WERI-Rb-1 (cell line): ENCODE data around the gene FFAR1.
A peak's percentile ranks its signal among the peaks of the same experiment; 100 is the strongest.

ENCODE experiments used
- DNase-seq: peaks from one replicate; pipeline ENCODE4 v3.0.0-alpha.2; 2020
- H3K27ac ChIP-seq: fragments of 250-450 bp; sonication (Bioruptor Pico); 2 replicates; pipeline ENCODE4 v1.5.1; 2020; ENCODE audit warnings: mild to moderate bottlenecking, moderate library complexity
- H3K27me3 ChIP-seq: fragments of 250-450 bp; sonication (Bioruptor Pico); 2 replicates; pipeline ENCODE4 v1.5.1; 2021; ENCODE audit warnings: mild to moderate bottlenecking, low read depth, moderate library complexity; ENCODE audit not compliant: insufficient read depth, severe bottlenecking
- H3K36me3 ChIP-seq: fragments of 250-450 bp; sonication (Bioruptor Pico); 2 replicates; pipeline ENCODE4 v1.5.1; 2020; ENCODE audit warnings: mild to moderate bottlenecking, moderate library complexity
- H3K4me3 ChIP-seq: 2 replicates; pipeline ENCODE4 v1.5.1; 2011; ENCODE audit warnings: low read depth, mild to moderate bottlenecking, control low read depth, low read length
- H3K9me3 ChIP-seq: fragments of 250-450 bp; sonication (Bioruptor Pico); 2 replicates; pipeline ENCODE4 v1.5.1; 2021; ENCODE audit warnings: mild to moderate bottlenecking, moderate library complexity; ENCODE audit not compliant: severe bottlenecking
- CTCF ChIP-seq: IDR thresholded peaks from 2 replicates; pipeline ENCODE4 v1.5.1; 2011; ENCODE audit warnings: low read depth, mild to moderate bottlenecking, control low read depth, inconsistent platforms, low read length

Gene FFAR1

DNA sequence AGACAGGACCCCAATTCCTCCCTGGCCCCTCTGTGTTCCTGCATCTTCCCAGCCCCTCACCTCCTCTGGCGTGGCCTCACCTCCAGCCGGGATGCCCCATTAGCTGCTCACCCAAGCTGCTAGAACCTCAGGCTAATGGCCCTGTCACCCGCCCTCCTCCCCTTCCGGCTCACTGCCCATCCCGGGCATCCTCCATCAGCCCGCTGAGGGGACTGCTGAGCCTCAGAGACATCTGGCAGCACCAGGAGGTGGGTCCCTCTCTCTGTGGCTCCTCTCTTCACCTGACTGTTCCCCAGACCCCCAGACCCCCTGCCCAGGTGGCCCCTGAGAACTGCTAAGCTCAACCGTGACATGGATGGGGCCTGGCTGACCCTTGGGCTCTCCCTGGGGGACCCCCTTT, 2.9 kb downstream of the FFAR1 start:
- Histone ChIP-seq H3K4me3 (no peak overlapping the region), H3K27me3 (no peaks in the 10 kb centered on the region), H3K9me3 (no peaks in the 10 kb centered on the region), H3K27ac (no peak overlapping the region), H3K36me3 (no peaks in the 10 kb centered on the region)
- TF ChIP-seq CTCF: no peak
- DNase-seq: no peak

GRCh38 chr19:35351411-35352176, 3.9 kb downstream of the FFAR1 start:
- no peak for DNase-seq
- no peak overlapping the region for H3K27ac ChIP-seq
- H3K9me3 ChIP-seq: no peaks in the 10 kb centered on the region
- H3K4me3 ChIP-seq: no peak overlapping the region
- H3K27me3 ChIP-seq: no peaks in the 10 kb centered on the region
- no peak for TF ChIP-seq CTCF
- H3K36me3 ChIP-seq: no peaks in the 10 kb centered on the region

DNA sequence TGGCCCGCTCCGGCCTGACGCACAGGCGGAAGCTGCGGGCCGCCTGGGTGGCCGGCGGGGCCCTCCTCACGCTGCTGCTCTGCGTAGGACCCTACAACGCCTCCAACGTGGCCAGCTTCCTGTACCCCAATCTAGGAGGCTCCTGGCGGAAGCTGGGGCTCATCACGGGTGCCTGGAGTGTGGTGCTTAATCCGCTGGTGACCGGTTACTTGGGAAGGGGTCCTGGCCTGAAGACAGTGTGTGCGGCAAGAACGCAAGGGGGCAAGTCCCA, 4.4 kb downstream of the FFAR1 start:
- TF ChIP-seq CTCF: no peak
- DNase-seq: no peak
- Histone ChIP-seq H3K36me3 (no peaks in the 10 kb centered on the region), H3K4me3 (no peak overlapping the region), H3K9me3 (no peaks in the 10 kb centered on the region), H3K27me3 (no peaks in the 10 kb centered on the region), H3K27ac (no peak overlapping the region)

DNA sequence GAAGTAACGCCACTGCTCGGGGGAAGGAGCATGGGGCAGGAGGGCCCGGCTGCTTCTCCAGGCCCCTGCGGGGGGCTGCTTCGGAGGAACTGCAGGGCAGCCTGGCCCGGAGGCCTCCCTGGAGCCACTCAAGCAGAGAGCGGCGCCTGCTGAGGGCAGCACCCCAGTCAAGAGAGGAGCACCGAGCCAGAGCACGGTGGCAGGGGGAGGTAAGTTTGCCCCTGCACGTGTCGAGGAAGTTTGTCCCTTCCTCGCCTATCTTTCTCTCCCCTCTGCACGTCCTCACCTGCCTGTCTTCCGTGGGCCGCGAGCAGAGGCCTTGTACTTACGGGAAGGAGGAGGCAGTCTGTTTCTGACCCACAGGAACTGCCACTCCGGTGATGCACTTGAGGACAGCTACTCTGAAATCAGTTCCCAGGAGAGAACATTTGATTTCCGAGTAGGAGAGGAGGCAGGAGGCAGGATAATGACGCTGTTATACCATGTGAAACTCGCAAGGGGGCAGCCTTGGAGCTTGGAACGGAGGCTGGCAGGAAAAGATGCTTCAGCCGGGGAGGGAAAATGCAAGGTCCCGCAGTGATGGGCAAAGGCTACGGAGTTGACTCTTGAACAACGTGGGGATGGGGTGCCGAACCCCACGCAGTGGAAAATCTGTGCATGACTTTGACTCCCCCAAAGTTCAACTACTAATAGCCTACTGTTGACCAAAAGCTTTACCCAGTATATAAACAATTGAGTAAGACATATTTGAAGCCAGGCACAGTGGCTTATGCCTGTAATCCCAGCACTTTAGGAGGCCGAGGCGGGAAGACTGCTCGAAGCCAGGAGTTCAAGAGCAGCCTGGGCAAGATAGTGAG, 5.0 kb downstream of the FFAR1 start:
- no peaks in the 10 kb centered on the region for H3K9me3 ChIP-seq
- no peak overlapping the region for H3K4me3 ChIP-seq
- peak; percentile 77 for TF ChIP-seq CTCF

GRCh38 chr19:35353635-35354034, 5.9 kb downstream of the FFAR1 start:
- Histone ChIP-seq H3K36me3 (no peaks in the 10 kb centered on the region), H3K27me3 (no peaks in the 10 kb centered on the region), H3K9me3 (no peaks in the 10 kb centered on the region), H3K27ac (no peak overlapping the region), H3K4me3 (no peak overlapping the region)
- TF ChIP-seq CTCF: no peak
- no peak for DNase-seq

More for the DNA sequence above, 5.0 kb downstream of the FFAR1 start:
- peak; percentile 72 for DNase-seq
- no peaks in the 10 kb centered on the region for H3K36me3 ChIP-seq
- no peak overlapping the region for H3K27ac ChIP-seq
- no peaks in the 10 kb centered on the region for H3K27me3 ChIP-seq
